ENCODE data around the gene ARHGEF33. TPM values are rescaled to one million over a fixed set of nuclear protein-coding genes. Genes with fewer than 3 reads are reported as not detected.

ARHGEF33 gene
- total and polyA plus RNA-seq, 2 of the 8 experiments (the other 6 are each of a cell fraction or from before 2014, with no cell fraction given): 0.09 to 0.95 TPM

GRCh38 chr2:38911191-38911590 is 21.5 kb downstream of the ARHGEF33 start:
- Histone ChIP-seq H2BK120ac (replicated peaks; ENCODE audit: low read depth, low read length) (no peak overlapping the region), H3K23ac (ENCODE audit: insufficient read length) (no peak overlapping the region), H2BK20ac (ENCODE audit: low read length) (no peak overlapping the region), H3K79me1 (ENCODE audit: low read depth, low read length) (no peaks in the 10 kb centered on the region), H2BK12ac (ENCODE audit: low read depth, low read length) (no peak overlapping the region), H2BK15ac (ENCODE audit: low read length) (no peak overlapping the region), H3K4me1 (replicated peaks in 1 of 4; ENCODE audit: control insufficient read depth in 3 of 4, insufficient read depth in 4 of 4, low read length in 3 of 4) (no peaks in the 10 kb centered on the region), H4K20me1 (replicated peaks in 1 of 2; ENCODE audit: control insufficient read depth in 1 of 2, insufficient read depth in 2 of 2, low read length in 2 of 2) (no peaks in the 10 kb centered on the region), H3K18ac (ENCODE audit: extremely low read depth, low read length) (no peak overlapping the region), H2AFZ (ENCODE audit: low read length) (no peak overlapping the region), H3K4me2 (ENCODE audit: insufficient read depth in 1 of 2, low read depth in 2 of 2, low read length in 2 of 2) (no peak overlapping the region), H3K27me3 (replicated peaks in 1 of 4; ENCODE audit: control insufficient read depth in 3 of 4, extremely low read depth in 1 of 4, insufficient read depth in 3 of 4, low read length in 3 of 4) (no peaks in the 10 kb centered on the region), H3K23me2 (ENCODE audit: low read depth, low read length) (no peaks in the 10 kb centered on the region), H3K79me2 (ENCODE audit: control insufficient read depth in 1 of 2, insufficient read depth in 2 of 2, low read length in 2 of 2) (no peaks in the 10 kb centered on the region), H4K8ac (ENCODE audit: extremely low read depth, insufficient read depth, low read length) (no peak overlapping the region), H4K91ac (replicated peaks; ENCODE audit: insufficient read length, low read length) (no peak overlapping the region), H3K27ac (ENCODE audit: low read depth, low read length) (no peak overlapping the region), H3K9me3 (ENCODE audit: insufficient read depth in 2 of 2, low read depth in 1 of 2, low read length in 1 of 2) (no peaks in the 10 kb centered on the region), H3K4ac (replicated peaks; ENCODE audit: insufficient read length, low read depth, low read length) (no peak overlapping the region), H3K4me3 (ENCODE audit: extremely low read depth in 1 of 4, insufficient read depth in 2 of 4, low read depth in 3 of 4, low read length in 4 of 4) (no peak overlapping the region), H3K36me3 (ENCODE audit: control insufficient read depth in 2 of 4, insufficient read depth in 4 of 4, low read length in 3 of 4) (no peaks in the 10 kb centered on the region), H2AK5ac (ENCODE audit: low read depth, low read length) (no peak overlapping the region), H3K14ac (ENCODE audit: insufficient read length) (no peak overlapping the region), H3K56ac (replicated peaks; ENCODE audit: insufficient read length, low read depth, low read length) (no peak overlapping the region), H4K5ac (ENCODE audit: insufficient read length, low read depth, low read length) (no peak overlapping the region), H3K9ac (replicated peaks in 1 of 4; ENCODE audit: extremely low read depth in 1 of 4, low read depth in 3 of 4, low read length in 3 of 4) (no peak overlapping the region), H2BK5ac (ENCODE audit: low read depth, low read length) (no peak overlapping the region)
- DNase-seq (ENCODE audit: low read depth in 1 of 2, low spot score in 2 of 2): no peak
- ChIA-PET CTCF (ENCODE audit: partially characterized antibody) (no interaction called here), POLR2A (ENCODE audit: partially characterized antibody) (no interaction called here)
- FAIRE-seq: no peak
- no peak for TF ChIP-seq TEAD4 (IDR thresholded peaks at IDR 0.05; ENCODE audit: low read depth, low read length)
- no peak for TF ChIP-seq JUN (IDR thresholded peaks at IDR 0.05; ENCODE audit: low read depth, low read length)
- no peak for TF ChIP-seq SIRT6 (IDR thresholded peaks at IDR 0.05; ENCODE audit: low read length)
- no peak for TF ChIP-seq NRF1 (IDR thresholded peaks at IDR 0.05; ENCODE audit: low read depth, low read length)
- WGBS, 2 experiments (ENCODE audit: extremely low coverage in 1 of 2, insufficient coverage in 1 of 2, insufficient read length in 1 of 2, insufficient replicate concordance in 2 of 2, low coverage in 1 of 2, low lambda C conversion rate in 2 of 2, missing lambda C conversion rate in 1 of 2): 88% methylated on average over 1 of the region's 1 CpG; no CpG with 5 or more reads in 1 of the 2 experiments
